Measurements from ENCODE around the gene ULBP1.
"Not testable (repeated sequence)": the region's sequence is repeated elsewhere in the genome, so short reads cannot be mapped to it uniquely, and the experiment has no call there.

DNA sequence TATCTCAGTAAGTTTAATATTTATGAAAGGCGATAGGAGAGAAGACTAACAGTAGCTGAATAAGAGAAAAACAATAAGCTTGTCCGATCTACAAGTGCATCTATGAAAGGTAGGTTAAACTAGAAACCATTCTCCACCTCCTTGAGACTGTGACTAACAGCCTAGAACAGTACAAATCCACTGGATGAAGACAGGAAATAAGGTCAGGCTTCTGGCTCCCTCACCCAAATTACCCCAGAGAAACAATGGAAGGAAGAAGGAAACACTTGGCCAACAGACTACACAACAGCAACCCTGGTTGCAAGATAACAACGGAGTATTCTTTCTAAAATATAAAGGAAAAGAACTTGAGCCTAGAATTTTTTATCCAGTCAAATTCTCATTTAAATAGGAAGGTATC is 5.6 kb upstream of the ULBP1 start:
- TF ChIP-seq TAF1, POLR2AphosphoS5, SPI1, POLR2A (IDR thresholded peaks at IDR 0.05; ENCODE audit: low read depth, low read length): not testable (repeated sequence)

All from GM12891 (cell line).